Activated naive CD4-positive, alpha-beta T cell treated with anti-CD3 and anti-CD28 coated beads, Interleukin-2, amount 50 U/mL, for 72 hours (primary cell): Measurements from ENCODE around the gene MAP4K4. TPM values are rescaled to one million over a fixed set of nuclear protein-coding genes. Genes with fewer than 3 reads are reported as not detected.

Experiments used
- ATAC-seq, 2 donors: fragments of 150-1000 bp; cut with Tn5 transposase; 2 replicates each; pipeline ENCODE4 v1.10.0; 2021; ENCODE audit warnings: mild to moderate bottlenecking in 2 of 2, moderate library complexity in 2 of 2
- DNase-seq, 2 donors: peaks; one replicate each; pipeline ENCODE4 v3.0.0; 2021 to 2022; ENCODE audit warnings: low spot score in 2 of 2
- H3K27ac Mint-ChIP-seq, 2 donors: one replicate each; pipeline ENCODE4 v1.8.0; 2022; ENCODE audit warnings: mild to moderate bottlenecking in 2 of 2, mixed read lengths in 2 of 2
- H3K36me3 Mint-ChIP-seq, 2 donors: one replicate each; pipeline ENCODE4 v1.8.0; 2022; ENCODE audit warnings: mixed read lengths in 2 of 2
- H3K9me3 Mint-ChIP-seq, 2 donors: one replicate each; pipeline ENCODE4 v1.8.0; 2022; ENCODE audit warnings: mixed read lengths in 2 of 2
- total RNA-seq, 2 donors: library from RNA; stranded (reverse); gene quantifications; one replicate each; pipeline ENCODE4 v1.2.3, GENCODE V29; 2022

The MAP4K4 gene
- total RNA-seq, 2 donors from 2014 or later: 82.9 to 94.3 TPM

GRCh38 chr2:101779190-101779589 lies 81.7 kb downstream of the MAP4K4 start:
- Mint-ChIP-seq H3K27ac (peak overlapping the region in 1 of 2 donors; percentile 11), H3K36me3 (peaks cover 0 to 11% of the 10 kb centered on the region in 2 donors)

GRCh38 chr2:101779656-101780055 lies 82.1 kb downstream of the MAP4K4 start:
- Mint-ChIP-seq H3K27ac (no peak overlapping the region), H3K36me3 (peaks cover 0 to 12% of the 10 kb centered on the region in 2 donors)

More at GRCh38 chr2:101779190-101779589, 81.7 kb downstream of the MAP4K4 start:
- no peak for DNase-seq
- peak in 1 of 2 donors; percentile 21 for ATAC-seq
- peaks cover 0 to 4% of the 10 kb centered on the region in 2 donors for H3K9me3 Mint-ChIP-seq

GRCh38 chr2:101781326-101781725 lies 83.8 kb downstream of the MAP4K4 start:
- peak overlapping the region in 1 of 2 donors; percentile 25 for H3K27ac Mint-ChIP-seq
- no peak for DNase-seq
- H3K9me3 Mint-ChIP-seq: peaks cover 0 to 5% of the 10 kb centered on the region in 2 donors
- H3K36me3 Mint-ChIP-seq: peaks cover 0 to 12% of the 10 kb centered on the region in 2 donors
- peak; percentile 6 to 25 for ATAC-seq

More at GRCh38 chr2:101779656-101780055, 82.1 kb downstream of the MAP4K4 start:
- peaks cover 0 to 5% of the 10 kb centered on the region in 2 donors for H3K9me3 Mint-ChIP-seq
- ATAC-seq: peak; percentile 10 to 42
- DNase-seq: no peak

- Mint-ChIP-seq H3K9me3 (peaks cover 0 to 5% of the 10 kb centered on the region in 2 donors), H3K36me3 (peaks cover 0 to 12% of the 10 kb centered on the region in 2 donors), H3K27ac (peak overlapping the region; percentile 25)
- ATAC-seq: peak; percentile 54 to 69
- no peak for DNase-seq
These were observed 84.4 kb downstream of the MAP4K4 start for GRCh38 chr2:101781791-101782426.

- H3K27ac Mint-ChIP-seq: no peak overlapping the region
- DNase-seq (no peak), ATAC-seq (peak in 1 of 2 donors; percentile 29)
- peaks cover 0 to 12% of the 10 kb centered on the region in 2 donors for H3K36me3 Mint-ChIP-seq
- H3K9me3 Mint-ChIP-seq: peaks cover 0 to 5% of the 10 kb centered on the region in 2 donors
These were observed 84.9 kb downstream of the MAP4K4 start for GRCh38 chr2:101782427-101782792.

GRCh38 chr2:101787097-101787496 lies 89.6 kb downstream of the MAP4K4 start:
- no peak overlapping the region for H3K27ac Mint-ChIP-seq
- ATAC-seq (no peak), DNase-seq (no peak)
- peaks cover 0 to 9% of the 10 kb centered on the region in 2 donors for H3K9me3 Mint-ChIP-seq
- H3K36me3 Mint-ChIP-seq: peaks cover 13 to 37% of the 10 kb centered on the region in 2 donors

- peak; percentile 64 to 65 for ATAC-seq
- Mint-ChIP-seq H3K36me3 (peaks cover 13 to 32% of the 10 kb centered on the region in 2 donors), H3K27ac (peak overlapping the region; percentile 19 to 68)
These were observed 91.1 kb downstream of the MAP4K4 start for GRCh38 chr2:101788565-101788964.

GRCh38 chr2:101788995-101789970 lies 91.8 kb downstream of the MAP4K4 start:
- Mint-ChIP-seq H3K36me3 (peaks cover 13 to 25% of the 10 kb centered on the region in 2 donors), H3K9me3 (peaks cover 0 to 4% of the 10 kb centered on the region in 2 donors), H3K27ac (peak overlapping the region; percentile 19 to 68)
- DNase-seq (no peak), ATAC-seq (peak; percentile 74 to 78)

More at GRCh38 chr2:101788565-101788964, 91.1 kb downstream of the MAP4K4 start:
- peaks cover 0 to 9% of the 10 kb centered on the region in 2 donors for H3K9me3 Mint-ChIP-seq
- DNase-seq: no peak

GRCh38 chr2:101790416-101790815 lies 92.9 kb downstream of the MAP4K4 start:
- Mint-ChIP-seq H3K9me3 (peaks cover 3 to 4% of the 10 kb centered on the region in 2 donors), H3K27ac (no peak overlapping the region), H3K36me3 (peaks cover 13 to 25% of the 10 kb centered on the region in 2 donors)
- ATAC-seq: no peak
- DNase-seq: no peak

GRCh38 chr2:101790857-101791256 lies 93.3 kb downstream of the MAP4K4 start:
- ATAC-seq (no peak), DNase-seq (no peak)
- Mint-ChIP-seq H3K27ac (no peak overlapping the region), H3K9me3 (peaks cover 3 to 4% of the 10 kb centered on the region in 2 donors), H3K36me3 (peaks cover 13 to 25% of the 10 kb centered on the region in 2 donors)

GRCh38 chr2:101792208-101792607 lies 94.7 kb downstream of the MAP4K4 start:
- ATAC-seq (no peak), DNase-seq (no peak)
- no peak overlapping the region for H3K27ac Mint-ChIP-seq
- H3K9me3 Mint-ChIP-seq: peaks cover 3 to 4% of the 10 kb centered on the region in 2 donors
- peaks cover 13 to 25% of the 10 kb centered on the region in 2 donors for H3K36me3 Mint-ChIP-seq

GRCh38 chr2:101793277-101793969 lies 95.9 kb downstream of the MAP4K4 start:
- no peak for ATAC-seq
- peaks cover 3 to 4% of the 10 kb centered on the region in 2 donors for H3K9me3 Mint-ChIP-seq
- DNase-seq: no peak
- H3K27ac Mint-ChIP-seq: no peak overlapping the region
- peaks cover 13 to 25% of the 10 kb centered on the region in 2 donors for H3K36me3 Mint-ChIP-seq

- H3K27ac Mint-ChIP-seq: no peak overlapping the region
- ATAC-seq (no peak), DNase-seq (no peak)
- peaks cover 13 to 25% of the 10 kb centered on the region in 2 donors for H3K36me3 Mint-ChIP-seq
- H3K9me3 Mint-ChIP-seq: peaks cover 3 to 4% of the 10 kb centered on the region in 2 donors
These were observed 96.6 kb downstream of the MAP4K4 start for GRCh38 chr2:101794141-101794540.

- DNase-seq (no peak), ATAC-seq (no peak)
- Mint-ChIP-seq H3K36me3 (peaks cover 11 to 19% of the 10 kb centered on the region in 2 donors), H3K27ac (no peak overlapping the region), H3K9me3 (peaks cover 3 to 4% of the 10 kb centered on the region in 2 donors)
These were observed 97.5 kb downstream of the MAP4K4 start for GRCh38 chr2:101795033-101795432.

GRCh38 chr2:101796825-101797600 lies 99.5 kb downstream of the MAP4K4 start:
- Mint-ChIP-seq H3K36me3 (no peaks in the 10 kb centered on the region), H3K27ac (no peak overlapping the region), H3K9me3 (peaks cover 0 to 3% of the 10 kb centered on the region in 2 donors)
- no peak for DNase-seq
- peak in 1 of 2 donors; percentile 37 for ATAC-seq
